DOHH2 (cell line): ENCODE measurements around the gene ABCD1.

ENCODE experiments used
- H3F3A ChIP-seq: fragments of 200-600 bp; sonication (generic), shearing (Covaris generic); 2 replicates; pipeline ENCODE4 v1.6.0; 2016; ENCODE audit warnings: antibody characterized with exemption, mild to moderate bottlenecking; ENCODE audit not compliant: control insufficient read depth, insufficient read depth
- H3K27ac ChIP-seq: fragments of 200-600 bp; sonication (generic); 2 replicates; pipeline ENCODE4 v1.5.1; 2014; ENCODE audit warnings: low read depth, mild to moderate bottlenecking, low read length, moderate library complexity
- H3K27me3 ChIP-seq: fragments of 200-600 bp; sonication (generic); 2 replicates; pipeline ENCODE4 v1.6.1; 2014; ENCODE audit warnings: mild to moderate bottlenecking, low read length, mixed read lengths; ENCODE audit not compliant: control insufficient read depth
- H3K36me3 ChIP-seq: fragments of 200-600 bp; sonication (generic); 2 replicates; pipeline ENCODE4 v1.6.1; 2014; ENCODE audit warnings: mild to moderate bottlenecking, low read length, moderate library complexity, mixed read lengths; ENCODE audit not compliant: control insufficient read depth
- H3K4me1 ChIP-seq: fragments of 200-600 bp; sonication (generic); 2 replicates; pipeline ENCODE4 v1.6.1; 2014; ENCODE audit warnings: mild to moderate bottlenecking, low read length, mixed read lengths; ENCODE audit not compliant: control insufficient read depth
- H3K4me2 ChIP-seq: fragments of 200-600 bp; sonication (generic); 2 replicates; pipeline ENCODE4 v1.6.0; 2014; ENCODE audit warnings: mild to moderate bottlenecking, low read length, moderate library complexity
- H3K4me3 ChIP-seq: fragments of 200-600 bp; sonication (generic); 2 replicates; pipeline ENCODE4 v1.5.1; 2014; ENCODE audit warnings: mild to moderate bottlenecking, low read length, mixed read lengths
- H3K79me2 ChIP-seq: fragments of 200-600 bp; sonication (generic); 2 replicates; pipeline ENCODE4 v1.6.1; 2014; ENCODE audit warnings: mild to moderate bottlenecking, low read length, mixed read lengths; ENCODE audit not compliant: control insufficient read depth
- H3K9me2 ChIP-seq: fragments of 200-600 bp; sonication (generic); replicated peaks from 2 replicates; pipeline ENCODE4 v1.6.1; 2014; ENCODE audit warnings: mild to moderate bottlenecking, low read length, mixed read lengths; ENCODE audit not compliant: control insufficient read depth
- H3K9me3 ChIP-seq: fragments of 200-600 bp; sonication (generic); 2 replicates; pipeline ENCODE4 v1.6.1; 2014; ENCODE audit warnings: antibody characterized with exemption, low read length, mixed read lengths; ENCODE audit not compliant: control insufficient read depth, insufficient read depth
- H4K20me1 ChIP-seq: fragments of 200-600 bp; sonication (generic); 2 replicates; pipeline ENCODE4 v1.6.0; 2014; ENCODE audit warnings: low read depth, mild to moderate bottlenecking, antibody characterized with exemption, low read length, moderate library complexity; ENCODE audit not compliant: control insufficient read depth, insufficient read depth
- CTCF ChIP-seq: fragments of 200-600 bp; sonication (generic); IDR thresholded peaks from one replicate; pipeline ENCODE4 v1.5.1; 2014; ENCODE audit warnings: antibody characterized with exemption, mild to moderate bottlenecking, low read depth, low read length; ENCODE audit not compliant: poor library complexity, severe bottlenecking
- EZH2phosphoT487 ChIP-seq: fragments of 200-600 bp; sonication (generic); IDR thresholded peaks from 2 replicates; pipeline ENCODE4 v1.6.1; 2017; ENCODE audit warnings: borderline replicate concordance, mild to moderate bottlenecking, antibody characterized with exemption, low read length, moderate library complexity, mixed read lengths

The ABCD1 gene

GRCh38 chrX:153709726-153710674, 14.7 kb upstream of the ABCD1 start:
- no peaks in the 10 kb centered on the region for H4K20me1 ChIP-seq
- H3K27me3 ChIP-seq, result no peaks in the 10 kb centered on the region
- H3K36me3 ChIP-seq, result peaks cover 6% of the 10 kb centered on the region
- no peaks in the 10 kb centered on the region for H3K4me1 ChIP-seq
- no peaks in the 10 kb centered on the region for H3F3A ChIP-seq
- TF ChIP-seq CTCF (no peak), EZH2phosphoT487 (no peak)
- H3K9me3 ChIP-seq, result no peaks in the 10 kb centered on the region
- H3K27ac ChIP-seq, result no peak overlapping the region
- H3K4me2 ChIP-seq, result no peak overlapping the region
- H3K79me2 ChIP-seq, result no peaks in the 10 kb centered on the region
- H3K4me3 ChIP-seq, result no peak overlapping the region
- no peaks in the 10 kb centered on the region for H3K9me2 ChIP-seq

- Histone ChIP-seq H3K9me2 (no peaks in the 10 kb centered on the region), H3K9me3 (no peaks in the 10 kb centered on the region), H3K4me3 (no peak overlapping the region), H3K4me1 (no peaks in the 10 kb centered on the region), H3K36me3 (peaks cover 22% of the 10 kb centered on the region), H3K79me2 (no peaks in the 10 kb centered on the region), H3K4me2 (no peak overlapping the region), H4K20me1 (no peaks in the 10 kb centered on the region), H3K27ac (no peak overlapping the region), H3F3A (no peaks in the 10 kb centered on the region), H3K27me3 (no peaks in the 10 kb centered on the region)
- TF ChIP-seq EZH2phosphoT487, result no peak
- no peak for TF ChIP-seq CTCF
These were observed 10.4 kb upstream of the ABCD1 start for GRCh38 chrX:153714256-153714655.

- no peak overlapping the region for H3K27ac ChIP-seq
- no peaks in the 10 kb centered on the region; the same call in 1 of the 2 replicates for H4K20me1 ChIP-seq
- peaks cover 8% of the 10 kb centered on the region for H3K79me2 ChIP-seq
- no peaks in the 10 kb centered on the region for H3K9me2 ChIP-seq
- peaks cover 43% of the 10 kb centered on the region for H3K36me3 ChIP-seq
- H3K4me2 ChIP-seq, result no peak overlapping the region
- H3K9me3 ChIP-seq, result no peaks in the 10 kb centered on the region
- H3K27me3 ChIP-seq, result no peaks in the 10 kb centered on the region
- H3K4me3 ChIP-seq, result no peak overlapping the region
- peaks cover 3% of the 10 kb centered on the region for H3K4me1 ChIP-seq
- no peaks in the 10 kb centered on the region for H3F3A ChIP-seq
- TF ChIP-seq CTCF, result no peak
- TF ChIP-seq EZH2phosphoT487, result no peak
These were observed 7.2 kb upstream of the ABCD1 start for GRCh38 chrX:153717445-153717844.
